ENCODE measurements around the gene IER2.
A peak's percentile ranks its signal among the peaks of the same experiment; 100 is the strongest.

The IER2 gene

GRCh38 chr19:13118424-13119193 lies 31.6 kb upstream of the IER2 start:
- peak in 1 of 2 donors; percentile 46 for DNase-seq (ENCODE audit: low read depth in 2 of 2, low spot score in 1 of 2)

DNA sequence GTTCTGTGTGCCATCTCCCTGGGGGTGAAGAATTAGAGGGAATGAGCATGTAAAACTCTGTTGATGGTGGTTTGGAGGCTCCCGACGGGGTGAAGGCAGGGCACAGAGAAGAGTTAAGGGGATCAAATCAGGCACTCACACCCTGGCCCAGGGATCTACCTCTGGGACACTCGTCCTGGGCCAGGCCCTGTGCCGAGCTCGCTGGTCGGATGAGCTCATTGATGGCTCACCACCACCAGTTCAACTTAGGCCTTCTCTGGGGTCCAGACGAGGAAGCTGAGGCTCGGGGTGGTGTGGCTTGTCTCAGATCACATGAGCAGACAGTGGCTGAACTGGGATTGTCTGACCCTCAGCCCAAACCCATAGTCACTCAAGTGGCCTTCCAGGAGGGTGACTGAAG lies 30.6 kb upstream of the IER2 start:
- DNase-seq (ENCODE audit: low read depth in 2 of 2, low spot score in 1 of 2), result no peak

DNA sequence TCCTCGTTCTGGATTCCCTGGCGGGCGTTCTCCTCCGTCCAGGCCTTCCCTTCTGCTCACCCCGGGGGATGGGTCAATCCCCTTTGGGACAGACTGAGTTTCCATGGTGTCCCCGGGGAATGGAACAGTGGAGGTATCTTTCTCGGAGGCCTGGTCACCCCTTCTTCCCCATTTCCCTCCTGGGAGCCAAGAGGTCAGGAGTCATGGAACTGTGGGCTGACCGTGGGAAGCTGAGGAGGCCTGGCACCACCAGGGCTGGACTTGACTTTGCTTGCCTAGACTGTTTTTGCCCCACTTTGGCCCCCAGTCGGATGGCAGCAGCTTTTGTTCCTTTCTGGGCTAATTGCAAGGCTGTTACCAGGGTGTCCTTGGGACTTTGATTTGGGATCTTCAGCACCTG lies 30.2 kb upstream of the IER2 start:
- no peak for DNase-seq (ENCODE audit: low read depth in 2 of 2, low spot score in 1 of 2)

DNA sequence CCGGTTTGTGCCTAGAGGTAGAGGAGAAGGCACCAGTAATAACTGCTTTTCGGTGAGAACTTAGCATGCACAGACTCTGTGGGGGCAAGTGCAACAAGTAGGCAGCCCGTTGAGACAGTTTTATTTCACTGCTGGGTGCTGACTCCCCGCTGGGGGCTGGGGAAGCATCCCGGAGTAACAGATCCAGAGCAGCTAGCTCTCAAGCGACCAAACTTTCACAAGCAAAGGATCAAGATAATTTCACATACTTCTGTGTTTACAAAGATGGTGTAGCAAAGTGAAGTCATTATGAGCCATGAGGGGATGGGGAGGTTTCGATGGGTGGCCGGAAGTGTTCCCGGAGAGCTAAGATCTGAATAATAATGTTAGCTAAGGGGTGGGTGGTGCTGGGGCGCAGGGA lies 29.4 kb upstream of the IER2 start:
- no peak for DNase-seq (ENCODE audit: low read depth in 2 of 2, low spot score in 1 of 2)

DNA sequence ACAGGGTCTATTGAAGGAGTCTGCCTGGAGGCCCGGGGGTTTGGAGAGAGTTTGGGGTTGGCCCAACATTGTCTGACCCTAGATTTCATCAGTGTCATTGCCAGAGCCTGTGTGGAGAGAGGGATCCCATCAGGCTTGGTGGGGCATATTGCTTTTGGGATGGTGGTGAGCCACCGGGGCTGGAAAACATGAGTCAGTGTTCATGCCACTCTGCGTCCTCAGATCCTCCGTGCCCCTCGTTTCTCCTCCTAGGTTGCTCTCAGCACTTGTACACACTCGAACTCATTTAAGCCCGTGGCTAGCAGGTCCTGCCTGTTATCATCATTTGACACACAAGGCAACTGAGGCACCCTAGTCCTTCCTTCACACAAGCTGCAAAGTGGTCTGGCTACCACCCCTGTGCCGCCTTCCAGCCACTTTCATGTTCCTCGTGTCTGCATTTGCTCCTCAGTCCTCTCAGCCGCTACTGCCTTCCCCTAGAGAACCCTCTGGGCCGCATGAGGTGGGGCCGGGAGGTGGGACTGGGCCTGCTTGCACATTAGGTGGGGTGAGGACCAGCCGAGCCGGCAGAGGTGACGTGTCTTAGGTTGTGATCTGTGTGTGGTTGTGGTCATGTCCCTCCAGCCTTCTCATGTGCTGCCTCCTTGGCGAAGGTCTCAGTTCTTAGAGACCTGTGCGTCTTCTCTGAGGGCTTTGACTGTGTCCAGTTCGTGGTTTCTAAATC lies 28.5 kb upstream of the IER2 start:
- DNase-seq (ENCODE audit: low read depth in 2 of 2, low spot score in 1 of 2), result no peak

- DNase-seq (ENCODE audit: low read depth in 2 of 2, low spot score in 1 of 2), result no peak
These were observed 27.8 kb upstream of the IER2 start for GRCh38 chr19:13122275-13122878.

DNA sequence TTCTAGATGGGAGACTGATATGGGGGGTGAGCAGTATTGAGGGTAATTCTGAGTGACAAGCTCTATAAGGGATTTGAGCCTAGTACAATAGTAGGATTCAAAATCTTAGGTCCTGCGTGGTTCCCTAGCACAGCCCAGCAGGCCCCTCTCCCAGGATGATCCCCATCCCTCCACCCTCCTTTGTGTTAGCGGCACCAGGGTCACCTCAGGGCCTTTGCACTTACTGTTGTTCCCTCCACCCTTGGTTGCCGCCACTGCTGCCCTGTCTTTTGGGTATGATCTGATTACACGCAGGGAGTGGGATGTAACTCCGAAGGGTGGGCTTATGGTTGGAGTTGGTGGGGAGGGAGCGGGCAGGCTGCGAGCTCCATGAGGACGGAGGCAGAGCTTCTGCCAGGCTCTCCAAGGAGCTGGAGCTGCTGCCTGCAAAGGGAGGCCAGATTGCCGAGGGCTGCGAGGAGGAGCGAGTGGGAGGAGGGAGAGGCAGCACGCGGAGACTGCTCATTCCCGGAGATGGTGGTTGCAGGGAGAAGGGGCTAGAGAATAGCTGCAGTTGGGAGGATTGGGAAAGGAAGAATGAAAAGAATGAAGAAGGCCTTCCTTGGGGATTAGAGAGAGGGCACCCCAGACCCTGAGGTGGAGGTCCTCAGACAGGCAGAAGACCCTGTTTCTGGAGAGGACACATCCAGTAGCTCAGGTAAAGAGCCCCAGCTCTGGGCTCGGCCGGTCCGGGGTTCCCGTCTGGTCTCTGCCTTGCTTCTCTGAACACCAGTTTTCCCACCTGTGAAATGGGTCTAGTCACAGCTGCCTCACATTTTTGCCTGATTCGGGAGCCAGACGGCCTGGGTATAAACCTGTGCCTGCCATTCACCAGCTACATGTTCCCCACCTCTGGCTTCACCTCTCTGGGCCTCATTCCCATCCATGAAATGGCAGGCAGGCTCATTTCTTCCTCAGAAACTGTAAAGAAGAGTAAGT lies 26.9 kb upstream of the IER2 start:
- DNase-seq (ENCODE audit: low read depth in 2 of 2, low spot score in 1 of 2), result no peak

GRCh38 chr19:13127051-13127450 lies 23.2 kb upstream of the IER2 start:
- DNase-seq (ENCODE audit: low read depth in 2 of 2, low spot score in 1 of 2), result no peak

DNA sequence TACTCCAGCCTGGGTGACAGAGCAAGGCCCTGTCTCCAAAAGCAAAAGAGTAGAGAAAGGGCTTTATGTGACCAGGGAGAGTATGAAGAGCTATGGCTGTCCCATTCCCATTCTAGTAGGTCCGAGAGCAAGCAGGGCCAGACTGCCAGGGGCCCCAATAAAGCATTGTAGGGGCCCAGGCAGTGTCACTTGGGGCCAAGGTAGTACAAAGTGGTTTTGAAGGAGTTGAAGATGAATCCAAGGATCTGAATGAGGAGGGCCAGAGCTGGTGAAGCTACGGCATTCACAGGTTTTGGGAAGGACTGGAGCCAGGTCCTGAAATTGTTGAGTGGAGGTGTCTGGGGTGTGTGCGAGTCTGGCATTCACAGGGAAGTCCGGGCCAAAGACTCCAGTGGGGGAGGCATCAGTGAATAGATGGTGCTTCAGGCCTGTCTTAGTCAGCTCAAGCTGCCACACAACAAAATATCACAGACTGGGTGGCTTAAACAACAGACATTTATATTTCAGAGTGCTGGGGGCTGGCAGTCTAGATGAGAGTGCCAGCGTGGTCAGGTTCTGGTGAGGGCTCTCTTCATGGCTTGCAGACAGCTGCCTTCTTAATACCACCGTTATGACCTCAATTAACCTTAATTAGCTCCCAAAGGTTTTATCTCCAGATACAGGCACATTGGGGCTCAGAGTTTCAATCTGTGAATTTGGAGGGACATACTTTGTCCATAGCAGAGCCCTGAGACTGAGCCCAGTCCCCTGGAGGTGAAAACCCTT lies 22.2 kb upstream of the IER2 start:
- no peak for DNase-seq (ENCODE audit: low read depth in 2 of 2, low spot score in 1 of 2)

DNA sequence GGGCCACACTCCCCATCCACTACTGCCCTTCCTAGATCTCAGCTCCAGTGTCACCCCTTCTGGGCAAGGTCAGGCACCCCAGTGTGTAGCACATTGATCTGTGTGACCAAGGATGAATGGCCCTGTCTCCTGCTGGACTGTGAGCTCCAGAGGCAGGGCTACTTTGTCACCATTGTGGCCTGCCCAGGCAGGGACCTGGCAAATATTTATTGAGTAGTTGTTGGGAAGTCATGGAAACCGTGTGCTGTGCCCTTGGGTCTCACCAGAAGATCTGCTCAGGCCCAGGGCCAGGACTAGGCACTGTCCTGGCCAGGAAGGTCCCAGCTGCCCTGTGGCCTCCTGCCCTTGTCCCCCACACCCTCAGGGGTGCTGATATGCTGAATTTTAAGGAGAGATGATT lies 21.6 kb upstream of the IER2 start:
- no peak for DNase-seq (ENCODE audit: low read depth in 2 of 2, low spot score in 1 of 2)

DNA sequence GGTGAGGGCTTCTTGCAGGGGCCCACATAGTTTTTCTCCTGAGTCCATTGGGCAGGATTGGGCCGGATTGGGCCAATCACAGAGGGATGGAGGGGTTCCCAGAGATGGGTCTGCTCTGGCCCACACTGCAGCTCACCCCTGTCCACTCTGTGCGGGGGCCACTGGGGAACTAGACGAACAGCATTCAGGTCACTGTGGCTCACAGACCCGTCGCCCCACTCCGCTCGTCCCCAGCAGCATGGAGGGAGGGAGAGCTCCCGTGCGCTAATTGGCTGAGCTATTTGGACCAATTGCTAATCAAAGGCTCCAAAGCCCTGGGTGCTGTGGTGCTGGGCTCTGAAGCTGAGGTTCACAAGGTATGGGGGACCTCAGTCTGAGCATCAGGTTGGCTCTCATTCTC lies 20.8 kb upstream of the IER2 start:
- no peak for DNase-seq (ENCODE audit: low read depth in 2 of 2, low spot score in 1 of 2)

- DNase-seq (ENCODE audit: low read depth in 2 of 2, low spot score in 1 of 2), result no peak
These were observed 19.2 kb upstream of the IER2 start for GRCh38 chr19:13130886-13131490.

DNA sequence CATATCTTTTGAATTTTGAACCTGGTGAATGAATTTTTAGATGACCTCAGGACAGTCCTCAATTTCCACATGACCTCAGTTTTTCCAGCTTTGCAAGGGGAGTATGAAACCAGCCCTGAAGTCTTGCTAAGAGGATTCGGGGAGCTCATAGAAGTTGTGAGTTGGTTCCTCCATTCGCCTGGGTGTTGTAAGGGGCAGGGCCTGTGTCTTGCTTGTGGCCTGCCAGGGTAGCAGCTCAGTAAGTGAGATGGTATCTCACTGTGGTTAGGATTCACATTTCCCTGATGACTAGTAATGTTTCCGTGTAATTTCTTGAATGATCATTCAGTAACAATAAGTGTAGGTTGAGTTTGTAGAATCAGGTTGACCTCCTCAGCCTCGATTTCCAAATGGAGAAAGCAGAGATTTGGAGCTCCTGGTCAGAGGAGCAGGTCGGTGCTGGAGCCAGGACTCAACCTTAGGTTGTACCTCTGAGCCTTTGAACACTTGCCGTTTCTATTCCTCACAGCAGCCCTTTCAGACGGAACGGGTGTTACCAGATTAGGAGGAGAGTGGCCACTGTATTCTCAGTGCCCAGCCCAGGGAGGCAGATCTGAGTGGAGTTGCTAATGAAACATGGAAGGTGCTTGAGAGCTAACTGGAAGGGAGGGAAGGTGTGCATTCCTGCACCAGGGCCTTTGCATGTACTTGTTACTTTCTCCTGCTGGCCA lies 17.6 kb upstream of the IER2 start:
- DNase-seq (ENCODE audit: low read depth in 2 of 2, low spot score in 1 of 2), result peak in 1 of 2 donors; percentile 39

DNA sequence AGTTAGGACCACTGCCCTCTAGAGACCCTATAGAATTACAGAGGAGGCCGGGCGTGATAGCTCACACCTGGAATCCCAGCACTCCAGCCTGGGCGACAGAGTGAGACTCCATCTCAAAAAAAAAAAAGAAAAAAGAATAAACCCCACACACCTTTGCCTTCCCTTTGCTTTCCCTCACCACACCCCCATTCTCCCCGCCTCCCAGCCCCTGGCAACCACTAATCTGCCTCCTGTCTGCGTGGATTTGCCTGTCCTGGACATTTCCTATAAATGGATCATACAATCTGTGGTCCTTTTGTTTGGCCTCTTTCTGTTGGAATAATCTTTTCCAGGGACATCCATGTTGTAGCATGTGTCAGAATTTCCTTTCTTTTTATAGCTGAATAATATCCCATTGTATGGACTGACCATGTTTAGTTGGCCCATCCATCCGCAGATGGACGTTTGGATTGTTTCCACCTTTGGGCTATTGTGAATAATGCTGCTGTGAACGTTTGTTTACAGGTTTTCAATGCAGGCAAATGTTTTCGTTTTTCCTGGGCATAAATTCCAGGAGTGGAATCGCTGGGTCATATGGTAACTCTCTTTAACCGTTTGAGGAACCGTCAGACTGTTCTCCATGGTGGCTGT lies 16.9 kb upstream of the IER2 start:
- DNase-seq (ENCODE audit: low read depth in 2 of 2, low spot score in 1 of 2), result no peak

GRCh38 chr19:13134626-13135025 lies 15.6 kb upstream of the IER2 start:
- DNase-seq (ENCODE audit: low read depth in 2 of 2, low spot score in 1 of 2), result no peak

DNA sequence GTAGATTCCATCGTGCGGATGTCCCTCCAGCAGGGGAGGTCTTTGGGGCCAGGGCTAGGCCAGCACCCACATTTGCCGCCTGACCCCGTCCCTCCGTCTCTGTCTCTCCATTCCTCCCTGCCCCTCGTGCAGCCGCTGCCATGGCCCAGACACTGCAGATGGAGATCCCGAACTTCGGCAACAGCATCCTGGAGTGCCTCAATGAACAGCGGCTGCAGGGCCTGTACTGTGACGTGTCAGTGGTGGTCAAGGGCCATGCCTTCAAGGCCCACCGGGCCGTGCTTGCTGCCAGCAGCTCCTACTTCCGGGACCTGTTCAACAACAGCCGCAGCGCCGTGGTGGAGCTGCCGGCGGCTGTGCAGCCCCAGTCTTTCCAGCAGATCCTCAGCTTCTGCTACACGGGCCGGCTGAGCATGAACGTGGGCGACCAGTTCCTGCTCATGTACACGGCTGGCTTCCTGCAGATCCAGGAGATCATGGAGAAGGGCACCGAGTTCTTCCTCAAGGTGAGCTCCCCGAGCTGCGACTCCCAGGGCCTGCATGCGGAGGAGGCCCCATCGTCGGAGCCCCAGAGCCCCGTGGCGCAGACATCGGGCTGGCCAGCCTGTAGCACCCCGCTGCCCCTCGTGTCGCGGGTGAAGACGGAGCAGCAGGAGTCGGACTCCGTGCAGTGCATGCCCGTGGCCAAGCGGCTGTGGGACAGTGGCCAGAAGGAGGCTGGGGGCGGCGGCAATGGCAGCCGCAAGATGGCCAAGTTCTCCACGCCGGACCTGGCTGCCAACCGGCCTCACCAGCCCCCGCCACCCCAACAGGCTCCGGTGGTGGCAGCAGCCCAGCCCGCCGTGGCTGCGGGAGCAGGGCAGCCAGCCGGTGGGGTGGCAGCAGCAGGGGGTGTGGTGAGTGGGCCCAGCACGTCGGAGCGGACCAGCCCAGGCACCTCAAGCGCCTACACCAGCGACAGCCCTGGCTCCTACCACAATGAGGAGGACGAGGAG lies 14.8 kb upstream of the IER2 start:
- DNase-seq (ENCODE audit: low read depth in 2 of 2, low spot score in 1 of 2), result no peak

DNA sequence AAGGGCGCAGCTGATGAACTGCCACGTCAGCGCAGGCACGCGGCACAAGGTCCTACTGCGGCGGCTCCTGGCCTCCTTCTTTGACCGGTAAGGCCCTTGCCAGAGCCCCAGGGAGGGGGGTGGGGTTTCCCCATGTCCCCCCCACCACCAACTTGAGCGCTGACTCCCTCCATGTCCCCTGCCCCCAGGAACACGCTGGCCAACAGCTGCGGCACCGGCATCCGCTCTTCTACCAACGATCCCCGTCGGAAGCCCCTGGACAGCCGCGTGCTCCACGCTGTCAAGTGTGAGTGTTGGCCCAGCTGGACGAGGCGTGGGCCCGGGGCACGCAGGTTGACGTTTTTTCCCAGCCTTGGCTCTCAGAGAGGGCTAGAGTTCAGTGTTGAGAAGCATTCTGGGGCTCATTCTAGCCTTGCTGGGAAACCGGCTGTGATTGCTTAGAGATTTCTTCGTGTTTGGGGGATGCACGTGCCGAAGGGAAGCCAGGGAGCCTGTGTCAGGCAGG lies 12.9 kb upstream of the IER2 start:
- DNase-seq (ENCODE audit: low read depth in 2 of 2, low spot score in 1 of 2), result no peak

Measured in stimulated activated CD8-positive, alpha-beta memory T cell treated with anti-CD3 and anti-CD28 coated beads, Interleukin-4, amount 100 ng/mL, for 4 hours (primary cell).